DOHH2 (cell line): ENCODE data around the gene GRB10.

Experiments
- EZH2phosphoT487 ChIP-seq: fragments of 200-600 bp; sonication (generic); IDR thresholded peaks from 2 replicates; pipeline ENCODE4 v1.6.1; 2017; ENCODE audit warnings: borderline replicate concordance, mild to moderate bottlenecking, antibody characterized with exemption, low read length, moderate library complexity, mixed read lengths
- TF ChIP-seq, protein P1 (sequence below): fragments of 200-600 bp; sonication (generic); IDR thresholded peaks from one replicate; pipeline ENCODE4 v1.5.1; 2014; ENCODE audit warnings: antibody characterized with exemption, mild to moderate bottlenecking, low read depth, low read length; ENCODE audit not compliant: poor library complexity, severe bottlenecking

- TF ChIP-seq, protein P1, sequence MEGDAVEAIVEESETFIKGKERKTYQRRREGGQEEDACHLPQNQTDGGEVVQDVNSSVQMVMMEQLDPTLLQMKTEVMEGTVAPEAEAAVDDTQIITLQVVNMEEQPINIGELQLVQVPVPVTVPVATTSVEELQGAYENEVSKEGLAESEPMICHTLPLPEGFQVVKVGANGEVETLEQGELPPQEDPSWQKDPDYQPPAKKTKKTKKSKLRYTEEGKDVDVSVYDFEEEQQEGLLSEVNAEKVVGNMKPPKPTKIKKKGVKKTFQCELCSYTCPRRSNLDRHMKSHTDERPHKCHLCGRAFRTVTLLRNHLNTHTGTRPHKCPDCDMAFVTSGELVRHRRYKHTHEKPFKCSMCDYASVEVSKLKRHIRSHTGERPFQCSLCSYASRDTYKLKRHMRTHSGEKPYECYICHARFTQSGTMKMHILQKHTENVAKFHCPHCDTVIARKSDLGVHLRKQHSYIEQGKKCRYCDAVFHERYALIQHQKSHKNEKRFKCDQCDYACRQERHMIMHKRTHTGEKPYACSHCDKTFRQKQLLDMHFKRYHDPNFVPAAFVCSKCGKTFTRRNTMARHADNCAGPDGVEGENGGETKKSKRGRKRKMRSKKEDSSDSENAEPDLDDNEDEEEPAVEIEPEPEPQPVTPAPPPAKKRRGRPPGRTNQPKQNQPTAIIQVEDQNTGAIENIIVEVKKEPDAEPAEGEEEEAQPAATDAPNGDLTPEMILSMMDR: no peak
- no peak for TF ChIP-seq EZH2phosphoT487
Observed at GRCh38 chr7:50717181-50717580, 65.5 kb downstream of the GRB10 start.
